ENCODE data around the gene EXOC3. TPM values are rescaled to one million over a fixed set of nuclear protein-coding genes. Genes with fewer than 3 reads are reported as not detected.

EXOC3 gene
- total RNA-seq, 1 experiment from 2014 or later, result 55.0 TPM

GRCh38 chr5:479566-480319, 36.8 kb downstream of the EXOC3 start:
- Histone ChIP-seq H3K27me3 (ENCODE audit: control insufficient read depth, insufficient read depth, low read length) (no peaks in the 10 kb centered on the region), H3K4me3 (ENCODE audit: low read depth in 2 of 2, low read length in 2 of 2) (no peak overlapping the region), H3K9me3 (ENCODE audit: control insufficient read depth, insufficient read depth, low read depth, low read length) (no peaks in the 10 kb centered on the region), H3K27ac (ENCODE audit: low read length) (no peak overlapping the region), H3K36me3 (ENCODE audit: control insufficient read depth, insufficient read depth, low read length) (no peaks in the 10 kb centered on the region), H3K4me1 (ENCODE audit: control insufficient read depth, insufficient read depth, low read length) (peaks cover 5% of the 10 kb centered on the region)
- no TSS peak for BruUV-seq (replicated peaks)
- intact Hi-C loops (cut with micrococcal nuclease; ENCODE audit: unreplicated experiment), result loop anchor here (10.0 kb wide), 1 partner anchor 135 kb away; the partner anchor contains the start of gene CEP72
- ATAC-seq (no peak), DNase-seq (ENCODE audit: low read depth, low spot score) (no peak)
- TF ChIP-seq POLR2AphosphoS5 (IDR thresholded peaks at IDR 0.05; ENCODE audit: low read depth, low read length) (no peak), TCF7L2 (IDR thresholded peaks at IDR 0.05; ENCODE audit: low read depth, low read length) (no peak), REST (IDR thresholded peaks at IDR 0.05; ENCODE audit: insufficient read depth in 1 of 2, low read depth in 2 of 2, low read length in 1 of 2) (no peak), SIN3A (IDR thresholded peaks at IDR 0.05; ENCODE audit: borderline replicate concordance, insufficient read depth, low read depth, low read length) (no peak)
- TF ChIP-seq, protein P1, sequence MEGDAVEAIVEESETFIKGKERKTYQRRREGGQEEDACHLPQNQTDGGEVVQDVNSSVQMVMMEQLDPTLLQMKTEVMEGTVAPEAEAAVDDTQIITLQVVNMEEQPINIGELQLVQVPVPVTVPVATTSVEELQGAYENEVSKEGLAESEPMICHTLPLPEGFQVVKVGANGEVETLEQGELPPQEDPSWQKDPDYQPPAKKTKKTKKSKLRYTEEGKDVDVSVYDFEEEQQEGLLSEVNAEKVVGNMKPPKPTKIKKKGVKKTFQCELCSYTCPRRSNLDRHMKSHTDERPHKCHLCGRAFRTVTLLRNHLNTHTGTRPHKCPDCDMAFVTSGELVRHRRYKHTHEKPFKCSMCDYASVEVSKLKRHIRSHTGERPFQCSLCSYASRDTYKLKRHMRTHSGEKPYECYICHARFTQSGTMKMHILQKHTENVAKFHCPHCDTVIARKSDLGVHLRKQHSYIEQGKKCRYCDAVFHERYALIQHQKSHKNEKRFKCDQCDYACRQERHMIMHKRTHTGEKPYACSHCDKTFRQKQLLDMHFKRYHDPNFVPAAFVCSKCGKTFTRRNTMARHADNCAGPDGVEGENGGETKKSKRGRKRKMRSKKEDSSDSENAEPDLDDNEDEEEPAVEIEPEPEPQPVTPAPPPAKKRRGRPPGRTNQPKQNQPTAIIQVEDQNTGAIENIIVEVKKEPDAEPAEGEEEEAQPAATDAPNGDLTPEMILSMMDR (IDR thresholded peaks at IDR 0.05), result no peak
- POLR2A ChIA-PET, result no interaction called here
- CTCF ChIA-PET, result no interaction called here
- in situ Hi-C loops (cut with HindIII; ENCODE audit: low pct_unique_long_range_greater_than_20kb, low sequenced_read_pairs), result no loop called here

- POLR2A ChIA-PET, result no interaction called here
- CTCF ChIA-PET, result no interaction called here
- no peaks in the 10 kb centered on the region for H3K27me3 ChIP-seq (ENCODE audit: control insufficient read depth, insufficient read depth, low read length)
Measured at GRCh38 chr5:481347-481746, 38.4 kb downstream of the EXOC3 start.

More at GRCh38 chr5:481347-481746, 38.4 kb downstream of the EXOC3 start:
- no peaks in the 10 kb centered on the region for H3K4me1 ChIP-seq (ENCODE audit: control insufficient read depth, insufficient read depth, low read length)
- no peaks in the 10 kb centered on the region for H3K9me3 ChIP-seq (ENCODE audit: control insufficient read depth, insufficient read depth, low read depth, low read length)
- no peak overlapping the region for H3K27ac ChIP-seq (ENCODE audit: low read length)
- in situ Hi-C loops (cut with HindIII; ENCODE audit: low pct_unique_long_range_greater_than_20kb, low sequenced_read_pairs), result no loop called here
- no TSS peak for BruUV-seq (replicated peaks)
- TF ChIP-seq SIN3A (IDR thresholded peaks at IDR 0.05; ENCODE audit: borderline replicate concordance, insufficient read depth, low read depth, low read length) (no peak), REST (IDR thresholded peaks at IDR 0.05; ENCODE audit: insufficient read depth in 1 of 2, low read depth in 2 of 2, low read length in 1 of 2) (no peak), TCF7L2 (IDR thresholded peaks at IDR 0.05; ENCODE audit: low read depth, low read length) (no peak), POLR2AphosphoS5 (IDR thresholded peaks at IDR 0.05; ENCODE audit: low read depth, low read length) (no peak)
- TF ChIP-seq, protein P1 (IDR thresholded peaks at IDR 0.05), result no peak
- DNase-seq (ENCODE audit: low read depth, low spot score) (no peak), ATAC-seq (no peak)
- no peaks in the 10 kb centered on the region for H3K36me3 ChIP-seq (ENCODE audit: control insufficient read depth, insufficient read depth, low read length)
- H3K4me3 ChIP-seq (ENCODE audit: low read depth in 2 of 2, low read length in 2 of 2), result no peak overlapping the region
- intact Hi-C loops (cut with micrococcal nuclease; ENCODE audit: unreplicated experiment), result no loop called here
